Thoracic aorta (tissue), 2 donors: ENCODE results near the gene ALDH1L2. TPM values are rescaled to one million over a fixed set of nuclear protein-coding genes. Genes with fewer than 3 reads are reported as not detected.

Experiments
- ATAC-seq: fragments of 150-250 bp; one replicate; pipeline ENCODE4 v1.8.0; 2017; ENCODE audit warnings: low read depth; ENCODE audit not compliant: insufficient number of reproducible peaks, low FRiP score
- DNase-seq: peaks from one replicate; pipeline ENCODE4 v3.0.0-alpha.2; 2020; ENCODE audit warnings: low spot score
- H3K27ac ChIP-seq, 2 donors: fragments of 200-600 bp; sonication (generic); 1 replicate in 1 of 2; 2 replicates in 1 of 2; pipeline ENCODE4 v1.5.1; 2016; ENCODE audit warnings: mild to moderate bottlenecking in 2 of 2, moderate library complexity in 2 of 2
- H3K27me3 ChIP-seq: fragments of 200-600 bp; sonication (generic); replicated peaks from 2 replicates; pipeline ENCODE4 v1.6.0; 2016; ENCODE audit warnings: mild to moderate bottlenecking; ENCODE audit not compliant: insufficient read depth
- H3K36me3 ChIP-seq: fragments of 200-600 bp; sonication (generic); one replicate; pipeline ENCODE4 v1.5.1; 2016
- H3K4me1 ChIP-seq, 2 donors: fragments of 200-600 bp; sonication (generic); 1 replicate in 1 of 2; 2 replicates in 1 of 2; pipeline versions ENCODE4 v1.5.1 to v1.6.0; 2016; ENCODE audit warnings: low read depth in 2 of 2, mild to moderate bottlenecking in 1 of 2; ENCODE audit not compliant: control insufficient read depth in 1 of 2
- H3K4me3 ChIP-seq: fragments of 200-600 bp; sonication (generic); 2 replicates; pipeline ENCODE4 v1.5.1; 2016; ENCODE audit warnings: mild to moderate bottlenecking
- H3K9me3 ChIP-seq: fragments of 200-600 bp; sonication (generic); 2 replicates; pipeline ENCODE4 v1.5.1; 2016
- CTCF ChIP-seq: fragments of 200-600 bp; sonication (generic); IDR thresholded peaks from one replicate; pipeline ENCODE4 v1.5.1; 2019; ENCODE audit warnings: antibody characterized with exemption
- total RNA-seq, 2 donors: library from RNA; depleted of rRNA; stranded (reverse); fragments of >200 nt; gene quantifications; one replicate each; pipeline versions ENCODE4 v1.1.0 to v1.2.3, GENCODE V29; 2016

Gene ALDH1L2
- total RNA-seq, 2 donors from 2014 or later = 16.5 to 21.1 TPM

GRCh38 chr12:105047308-105047707 is 37.0 kb downstream of the ALDH1L2 start:
- no peak for DNase-seq

GRCh38 chr12:105041186-105041585 is 43.1 kb downstream of the ALDH1L2 start:
- Histone ChIP-seq H3K4me3 (no peak overlapping the region), H3K27ac (no peak overlapping the region), H3K27me3 (no peaks in the 10 kb centered on the region), H3K4me1 (peaks cover 0 to 9% of the 10 kb centered on the region in 2 donors), H3K9me3 (no peaks in the 10 kb centered on the region), H3K36me3 (no peaks in the 10 kb centered on the region)
- DNase-seq (no peak), ATAC-seq (no peak)
- no peak for TF ChIP-seq CTCF

More at GRCh38 chr12:105047308-105047707, 37.0 kb downstream of the ALDH1L2 start:
- Histone ChIP-seq H3K9me3 (no peaks in the 10 kb centered on the region), H3K4me1 (no peaks in the 10 kb centered on the region), H3K27ac (no peak overlapping the region), H3K27me3 (no peaks in the 10 kb centered on the region), H3K4me3 (no peak overlapping the region), H3K36me3 (no peaks in the 10 kb centered on the region)
- TF ChIP-seq CTCF = no peak
- ATAC-seq = no peak

GRCh38 chr12:105040476-105040875 is 43.8 kb downstream of the ALDH1L2 start:
- Histone ChIP-seq H3K4me3 (no peak overlapping the region), H3K36me3 (no peaks in the 10 kb centered on the region), H3K27ac (no peak overlapping the region), H3K9me3 (no peaks in the 10 kb centered on the region), H3K27me3 (no peaks in the 10 kb centered on the region), H3K4me1 (peaks cover 0 to 9% of the 10 kb centered on the region in 2 donors)
- no peak for DNase-seq
- no peak for TF ChIP-seq CTCF
- ATAC-seq = no peak

- DNase-seq (no peak), ATAC-seq (no peak)
- Histone ChIP-seq H3K27ac (peak overlapping the region in 1 of 2 donors; percentile 38), H3K27me3 (no peaks in the 10 kb centered on the region), H3K4me3 (no peak overlapping the region), H3K9me3 (no peaks in the 10 kb centered on the region), H3K4me1 (peaks cover 0 to 16% of the 10 kb centered on the region in 2 donors), H3K36me3 (no peaks in the 10 kb centered on the region)
- TF ChIP-seq CTCF = no peak
Measured at GRCh38 chr12:105036937-105037649, 47.2 kb downstream of the ALDH1L2 start.

DNA sequence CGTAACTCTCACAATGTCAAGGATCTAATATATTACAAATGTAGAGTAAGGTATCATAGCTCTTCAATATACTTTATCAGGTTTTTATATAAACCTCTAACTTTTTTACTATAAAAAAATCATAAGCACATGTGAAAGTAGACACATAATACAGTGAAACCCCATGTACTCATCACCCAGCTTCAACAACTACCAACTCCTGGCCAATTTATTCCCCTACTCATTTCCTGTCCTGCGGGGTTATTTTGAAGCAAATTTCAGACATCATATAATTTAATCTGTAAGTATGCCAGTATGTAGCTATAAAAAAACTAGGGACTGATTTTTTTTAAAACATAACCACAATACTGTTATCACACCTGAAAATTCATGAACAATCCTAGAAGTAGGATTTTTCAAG is 50.4 kb downstream of the ALDH1L2 start:
- H3K27me3 ChIP-seq = no peaks in the 10 kb centered on the region
- H3K4me3 ChIP-seq = no peak overlapping the region
- H3K4me1 ChIP-seq = peaks cover 0 to 16% of the 10 kb centered on the region in 2 donors
- H3K36me3 ChIP-seq = no peaks in the 10 kb centered on the region
- TF ChIP-seq CTCF = no peak
- H3K27ac ChIP-seq = peak overlapping the region in 1 of 2 donors; percentile 68
- no peaks in the 10 kb centered on the region for H3K9me3 ChIP-seq
- ATAC-seq (no peak), DNase-seq (no peak)
